Measurements from ENCODE around the gene RASGRP4. TPM values are rescaled to one million over a fixed set of nuclear protein-coding genes. Genes with fewer than 3 reads are reported as not detected.

Gene RASGRP4
- total RNA-seq, 4 donors from 2014 or later: 1.5 to 19.8 (median 1.7) TPM; not detected in 1

- H3K9me3 ChIP-seq: no peaks in the 10 kb centered on the region
- no peak overlapping the region for H3K27ac ChIP-seq
- intact Hi-C loops (cut with DNase I; ENCODE audit: low total_unique reads) (no loop called here), in situ Hi-C loops (cut with MboI; ENCODE audit: low pct_ligation_motif_present in 1 of 4, low pct_unique_long_range_greater_than_20kb in 1 of 4, low sequenced_read_pairs in 3 of 4) (no loop called here)
- H3K36me3 ChIP-seq: no peaks in the 10 kb centered on the region
- no peaks in the 10 kb centered on the region for H3K27me3 ChIP-seq
- H3K4me3 ChIP-seq: no peak overlapping the region
- WGBS, 2 donors (ENCODE audit: low coverage in 1 of 2): 68 to 75% methylated on average over 7 to 12 of the region's 12 CpGs
- TF ChIP-seq CTCF (IDR thresholded peaks at IDR 0.05): no peak
- no peak for TF ChIP-seq POLR2AphosphoS5 (IDR thresholded peaks at IDR 0.05)
- no peak for TF ChIP-seq EP300 (IDR thresholded peaks at IDR 0.05; ENCODE audit: low read depth)
- TF ChIP-seq POLR2A (IDR thresholded peaks at IDR 0.05): no peak
- no peaks in the 10 kb centered on the region for H3K4me1 ChIP-seq
- no peak for DNase-seq
These were observed 44.9 kb upstream of the RASGRP4 start for GRCh38 chr19:38470788-38471480.

GRCh38 chr19:38469151-38469550 is 43.1 kb upstream of the RASGRP4 start:
- 54% methylated on average over 5 of the region's 5 CpGs; no CpG with 5 or more reads in 1 of the 2 donors for WGBS, 2 donors (ENCODE audit: low coverage in 1 of 2)
- no peak overlapping the region for H3K27ac ChIP-seq
- no peaks in the 10 kb centered on the region for H3K4me1 ChIP-seq
- H3K27me3 ChIP-seq: no peaks in the 10 kb centered on the region
- no peak overlapping the region for H3K4me3 ChIP-seq
- no peaks in the 10 kb centered on the region for H3K36me3 ChIP-seq
- no peaks in the 10 kb centered on the region for H3K9me3 ChIP-seq
- TF ChIP-seq POLR2AphosphoS5 (IDR thresholded peaks at IDR 0.05) (no peak), EP300 (IDR thresholded peaks at IDR 0.05; ENCODE audit: low read depth) (no peak), POLR2A (IDR thresholded peaks at IDR 0.05) (no peak), CTCF (IDR thresholded peaks at IDR 0.05) (no peak)
- in situ Hi-C loops (cut with MboI; ENCODE audit: low pct_ligation_motif_present in 1 of 4, low pct_unique_long_range_greater_than_20kb in 1 of 4, low sequenced_read_pairs in 3 of 4): no loop called here
- DNase-seq: no peak
- intact Hi-C loops (cut with DNase I; ENCODE audit: low total_unique reads): no loop called here

- no peak for DNase-seq
- TF ChIP-seq CTCF (IDR thresholded peaks at IDR 0.05): no peak
- no peak for TF ChIP-seq POLR2AphosphoS5 (IDR thresholded peaks at IDR 0.05)
- no peak for TF ChIP-seq EP300 (IDR thresholded peaks at IDR 0.05; ENCODE audit: low read depth)
- TF ChIP-seq POLR2A (IDR thresholded peaks at IDR 0.05): no peak
- in situ Hi-C loops (cut with MboI; ENCODE audit: low pct_ligation_motif_present in 1 of 4, low pct_unique_long_range_greater_than_20kb in 1 of 4, low sequenced_read_pairs in 3 of 4): no loop called here
- Histone ChIP-seq H3K36me3 (no peaks in the 10 kb centered on the region), H3K4me3 (no peak overlapping the region), H3K27me3 (no peaks in the 10 kb centered on the region), H3K27ac (no peak overlapping the region), H3K4me1 (no peaks in the 10 kb centered on the region), H3K9me3 (no peaks in the 10 kb centered on the region)
- intact Hi-C loops (cut with DNase I; ENCODE audit: low total_unique reads): no loop called here
- WGBS, 2 donors (ENCODE audit: low coverage in 1 of 2): 87 to 92% methylated on average over 12 to 17 of the region's 17 CpGs
These were observed 41.8 kb upstream of the RASGRP4 start for GRCh38 chr19:38467541-38468525.

GRCh38 chr19:38466050-38466449 is 40.0 kb upstream of the RASGRP4 start:
- intact Hi-C loops (cut with DNase I; ENCODE audit: low total_unique reads): no loop called here
- no peaks in the 10 kb centered on the region for H3K9me3 ChIP-seq
- WGBS, 2 donors (ENCODE audit: low coverage in 1 of 2): 93% methylated on average over 23 of the region's 26 CpGs; no CpG with 5 or more reads in 1 of the 2 donors
- no peaks in the 10 kb centered on the region for H3K36me3 ChIP-seq
- TF ChIP-seq POLR2A (IDR thresholded peaks at IDR 0.05): no peak
- H3K27me3 ChIP-seq: no peaks in the 10 kb centered on the region
- in situ Hi-C loops (cut with MboI; ENCODE audit: low pct_ligation_motif_present in 1 of 4, low pct_unique_long_range_greater_than_20kb in 1 of 4, low sequenced_read_pairs in 3 of 4): no loop called here
- H3K4me3 ChIP-seq: no peak overlapping the region
- DNase-seq: no peak
- H3K27ac ChIP-seq: no peak overlapping the region
- no peaks in the 10 kb centered on the region for H3K4me1 ChIP-seq

Measured in transverse colon (tissue), 4 donors.